ENCODE results near the gene CYP11A1.

The CYP11A1 gene

DNA sequence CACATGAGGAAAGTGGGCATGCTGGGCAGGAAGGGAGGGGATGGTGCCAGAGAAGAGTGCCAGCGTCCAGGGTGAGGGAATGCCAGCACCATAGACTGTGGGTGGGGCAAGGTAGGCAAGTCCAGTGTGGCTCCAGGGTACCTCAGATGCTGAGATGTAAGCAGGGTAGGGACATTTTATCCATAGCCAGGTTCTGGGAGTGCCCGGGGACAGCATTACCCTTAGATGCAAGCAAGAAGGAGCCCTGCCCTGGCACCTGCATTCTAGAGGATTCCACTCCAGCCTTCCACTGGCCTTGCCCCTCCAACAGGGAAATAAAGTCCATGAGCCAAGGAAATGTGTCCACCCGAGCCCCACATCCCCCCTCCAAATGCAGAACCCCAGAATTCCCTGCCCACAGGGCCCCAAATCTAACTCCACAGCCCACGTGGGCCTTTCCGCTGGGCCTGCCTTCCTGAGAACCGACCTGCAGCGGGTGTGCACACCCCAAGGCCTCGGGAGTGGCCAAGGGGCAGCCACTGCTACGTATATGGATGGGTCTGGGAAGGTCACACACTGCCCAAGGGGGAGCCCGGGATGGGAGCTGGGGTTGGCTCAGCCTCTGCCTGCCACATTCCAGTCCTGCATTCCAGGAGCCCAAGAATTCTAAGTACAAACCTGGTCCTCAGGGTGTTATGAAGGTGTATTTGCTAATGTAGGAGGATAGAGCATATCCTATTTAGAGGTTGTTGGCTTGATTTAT lies 20.3 kb upstream of the CYP11A1 start:
- DNase-seq: no peak

DNA sequence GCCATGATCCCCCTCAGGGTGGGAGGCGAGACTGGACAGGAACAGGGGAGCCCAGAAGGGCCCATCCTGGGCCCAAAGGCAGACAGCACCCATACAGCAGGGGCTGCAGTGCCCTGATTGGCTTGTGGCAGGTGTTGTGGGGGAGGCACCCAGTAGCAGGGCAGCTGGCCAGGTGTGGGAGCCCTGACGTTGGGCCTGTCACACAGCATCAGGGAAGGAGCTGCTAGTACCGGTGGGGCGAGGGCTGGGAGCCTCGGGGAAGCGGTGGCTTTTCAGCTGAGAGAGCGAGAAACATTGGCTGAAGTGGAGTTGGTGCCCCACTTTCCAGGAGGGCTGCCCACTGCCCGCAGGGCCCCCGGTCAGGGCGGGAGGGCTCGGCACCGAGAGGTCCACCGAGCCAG lies 19.7 kb upstream of the CYP11A1 start:
- DNase-seq: no peak

DNA sequence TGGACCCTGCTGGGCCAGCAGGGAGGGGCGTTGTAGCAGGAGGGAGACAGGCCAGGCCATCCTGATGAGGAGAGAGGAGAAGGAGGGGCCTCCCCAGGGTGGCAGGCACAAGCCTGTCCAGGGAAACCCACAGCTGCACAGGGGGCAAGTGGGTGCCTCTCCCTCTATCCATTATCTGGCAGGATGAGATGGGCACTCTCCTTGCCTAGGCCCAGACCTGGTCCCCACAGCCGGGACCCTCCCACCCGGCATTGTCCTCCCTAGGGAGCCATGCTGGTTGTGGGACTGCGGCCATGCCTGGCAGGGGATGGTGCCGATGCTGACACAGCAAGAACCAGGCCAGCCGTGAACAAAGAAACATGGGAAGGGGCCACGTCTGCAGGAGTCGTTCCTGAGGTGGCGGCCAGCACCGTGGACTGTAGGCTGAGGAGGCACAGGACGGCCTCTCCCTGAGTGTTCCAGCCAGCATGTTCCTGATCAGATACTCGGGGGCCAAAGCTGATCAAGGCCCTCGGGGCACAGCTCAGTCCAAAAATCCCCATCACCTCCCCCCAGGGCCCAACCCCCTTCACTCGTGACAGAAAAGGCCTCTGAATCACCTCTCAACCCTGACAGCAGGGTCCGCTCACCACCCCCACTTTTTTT lies 19.2 kb upstream of the CYP11A1 start:
- no peak for DNase-seq

DNA sequence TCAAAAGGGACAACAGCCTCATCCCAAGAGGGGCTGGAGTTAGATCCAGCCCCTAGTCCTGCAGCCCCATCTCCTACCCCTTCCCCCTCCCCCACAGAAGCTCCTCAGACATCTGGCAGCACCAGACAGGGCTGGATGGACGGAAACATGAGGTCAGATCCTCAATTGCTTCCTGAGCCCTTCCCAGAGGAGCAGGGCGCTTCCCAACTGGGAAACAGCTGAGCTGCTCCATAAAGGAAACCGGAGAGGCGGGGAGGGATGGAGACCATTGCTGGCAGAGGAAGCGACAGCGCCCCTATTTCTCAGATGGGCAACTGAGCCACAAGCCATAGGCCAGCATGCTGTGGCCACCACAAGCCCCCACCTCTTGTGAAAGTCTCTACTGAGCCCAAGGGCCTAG lies 18.3 kb upstream of the CYP11A1 start:
- no peak for DNase-seq

DNA sequence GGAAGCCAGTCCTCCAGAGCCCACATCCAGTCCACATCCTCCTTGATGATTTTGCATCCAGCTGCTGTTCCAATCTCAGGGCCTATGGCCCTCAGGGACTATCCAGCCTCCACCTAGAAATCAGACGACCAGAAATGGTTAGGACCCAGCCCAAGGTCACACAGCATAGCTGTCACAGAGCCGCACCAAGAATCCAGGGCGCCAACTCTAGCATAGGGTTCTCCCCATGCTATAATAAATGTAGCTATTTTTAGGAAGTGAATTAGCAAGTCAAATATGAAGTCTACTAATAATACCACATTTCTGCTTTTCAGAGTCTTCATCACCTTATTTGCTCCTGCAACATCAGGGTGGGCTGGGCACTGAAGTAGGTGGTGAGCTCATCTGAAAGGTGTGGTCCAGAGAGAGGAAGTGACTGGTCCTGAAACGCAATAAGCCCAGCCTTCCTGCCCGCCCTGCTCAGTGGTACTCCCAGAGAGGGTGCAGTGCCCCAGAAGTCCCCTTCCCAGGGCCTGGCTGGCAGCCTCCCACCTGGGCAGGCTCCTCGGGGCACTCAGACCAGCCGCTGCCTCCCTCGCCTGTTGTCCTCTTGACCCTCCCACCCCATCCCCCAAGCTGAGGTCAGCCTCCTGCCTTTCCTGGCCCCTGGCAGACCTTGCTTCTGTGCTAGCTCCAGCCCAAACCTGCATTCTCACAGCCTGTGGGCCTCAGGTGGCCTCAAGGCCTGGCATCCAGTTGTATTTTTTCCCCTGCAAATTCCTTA lies 17.6 kb upstream of the CYP11A1 start:
- no peak for DNase-seq

DNA sequence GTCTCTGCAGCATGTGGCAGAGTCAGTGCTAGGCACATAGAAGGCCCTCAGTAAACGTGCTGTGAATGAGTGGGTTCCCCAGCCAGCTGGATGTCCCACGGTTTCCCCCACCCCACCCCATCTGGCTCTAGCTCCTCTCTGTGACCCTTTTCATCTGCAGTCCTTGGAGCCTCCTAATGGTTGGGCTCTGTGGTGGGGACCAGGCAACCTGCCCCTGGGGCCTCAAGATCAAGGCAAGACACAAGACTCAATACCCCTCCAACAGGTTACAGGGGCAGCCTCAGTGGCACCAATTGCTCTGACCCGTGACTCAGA lies 17.1 kb upstream of the CYP11A1 start:
- no peak for DNase-seq

DNA sequence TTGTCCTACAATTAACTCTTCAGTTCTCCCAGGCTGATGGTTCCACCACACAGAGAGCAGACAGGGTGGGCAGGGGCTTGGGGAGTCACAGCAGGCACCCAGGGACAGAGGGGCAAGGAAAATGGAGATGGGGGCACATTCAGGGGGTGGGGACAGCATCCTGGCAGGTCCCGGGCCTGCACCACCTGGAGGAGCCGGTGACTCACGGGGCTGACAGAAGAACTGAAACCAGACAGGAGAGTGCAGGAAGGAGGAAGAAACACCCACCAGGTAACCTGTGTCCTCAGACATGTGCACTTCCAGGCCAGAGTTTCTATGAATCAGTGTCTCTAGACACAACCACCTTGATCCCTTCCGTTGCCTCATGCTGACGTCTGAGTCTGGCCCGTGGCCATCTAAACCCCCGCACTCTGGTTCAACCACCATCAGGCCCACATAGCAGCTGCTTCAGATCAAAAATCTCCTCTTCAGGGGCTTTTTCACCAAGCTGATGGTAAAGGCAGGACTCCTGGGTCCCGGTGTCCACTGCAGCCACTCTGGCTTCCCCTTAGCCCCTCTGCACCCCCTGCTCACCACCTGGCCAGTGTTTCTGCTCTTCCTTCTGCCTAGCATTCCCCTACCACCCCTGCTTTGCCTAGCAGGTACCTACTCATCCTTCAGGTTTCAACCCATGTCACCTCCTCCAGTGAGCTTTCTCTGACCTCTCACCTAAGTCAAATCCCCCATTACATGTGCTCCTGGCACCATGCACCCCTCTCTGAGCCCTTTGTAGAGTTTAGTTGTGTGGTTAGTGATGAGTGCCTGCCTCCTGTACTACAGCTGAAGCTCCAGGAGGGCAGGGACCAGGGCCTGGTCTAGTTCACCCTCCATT lies 16.5 kb upstream of the CYP11A1 start:
- no peak for DNase-seq

DNA sequence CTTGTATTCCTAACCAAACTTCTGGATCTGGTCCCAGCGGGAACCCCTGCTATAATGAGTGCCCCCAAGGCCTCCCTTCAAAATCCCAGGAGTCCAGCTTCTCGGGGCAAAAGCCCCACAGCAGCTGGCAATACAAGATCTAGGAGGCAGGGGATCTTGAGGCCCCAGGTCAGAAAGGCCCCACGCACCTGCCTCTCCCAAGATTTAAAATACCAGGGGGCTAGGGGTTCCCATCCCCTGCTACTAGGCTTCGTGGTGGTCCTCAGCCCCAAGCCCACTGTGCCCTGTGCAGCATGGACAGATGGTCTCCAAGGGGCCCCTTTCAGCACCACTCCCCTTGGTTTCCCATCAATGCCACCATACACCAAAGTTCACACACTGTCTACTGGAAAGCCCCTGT lies 15.8 kb upstream of the CYP11A1 start:
- no peak for DNase-seq

DNA sequence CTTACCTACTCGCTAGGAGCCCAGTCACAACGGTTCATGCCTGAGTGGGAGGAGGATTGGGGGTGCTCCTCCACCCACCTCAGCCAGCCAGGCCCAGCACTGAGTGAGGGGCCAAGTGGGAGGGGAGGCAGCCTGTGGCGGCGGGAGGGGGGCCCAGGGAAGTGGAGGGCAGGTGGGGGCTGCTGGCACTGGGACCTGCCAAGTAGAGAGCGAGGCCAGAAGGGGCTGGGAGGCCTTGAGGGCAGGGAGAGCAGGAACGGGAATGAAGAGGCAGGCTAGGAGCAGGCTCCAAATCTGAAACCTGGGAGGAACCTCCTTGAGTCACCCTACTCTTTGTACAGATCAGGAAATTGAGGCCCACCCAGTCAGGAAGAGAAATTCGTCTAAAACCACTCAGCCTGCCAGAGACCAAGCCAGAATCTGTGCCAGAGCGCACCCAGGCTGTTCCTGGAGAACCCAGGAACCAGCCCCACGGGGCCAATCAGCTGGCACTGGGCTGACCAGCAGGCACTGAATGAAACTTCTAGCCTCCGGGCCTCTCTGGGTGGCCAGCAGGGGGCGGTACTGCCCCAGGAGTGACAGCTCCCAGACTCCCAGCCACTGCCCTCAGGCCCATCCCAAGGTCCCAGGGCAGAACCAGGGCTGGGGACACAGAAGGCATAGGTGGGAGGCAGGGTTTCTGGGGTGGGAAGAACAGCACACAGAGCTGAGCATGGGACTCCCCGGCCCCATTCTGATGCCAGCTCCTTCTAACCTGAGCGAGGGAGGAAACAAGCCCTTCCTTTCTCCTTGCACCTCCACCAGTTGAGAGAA lies 14.8 kb upstream of the CYP11A1 start:
- peak; percentile 74 to 77 for DNase-seq

DNA sequence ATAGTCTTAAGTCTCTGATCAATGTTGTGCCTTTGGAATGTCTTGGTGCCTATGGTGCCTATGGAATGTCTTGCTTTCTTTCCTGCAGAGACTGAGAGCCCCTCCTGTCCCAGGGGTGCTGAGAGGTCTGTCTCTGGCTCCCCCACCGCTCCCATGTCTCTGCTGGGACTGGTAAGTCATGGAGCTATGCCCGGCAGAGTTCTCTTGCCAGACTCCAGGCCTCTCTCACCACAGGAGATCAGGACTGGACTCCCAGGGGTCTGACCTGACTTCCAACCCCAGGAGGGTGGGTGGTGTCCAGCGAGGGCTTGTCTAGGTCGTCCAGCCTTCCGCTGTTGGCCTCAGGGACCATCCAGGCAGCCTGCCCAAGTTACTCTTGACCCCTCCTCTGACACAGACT lies 14.0 kb upstream of the CYP11A1 start:
- DNase-seq: no peak

DNA sequence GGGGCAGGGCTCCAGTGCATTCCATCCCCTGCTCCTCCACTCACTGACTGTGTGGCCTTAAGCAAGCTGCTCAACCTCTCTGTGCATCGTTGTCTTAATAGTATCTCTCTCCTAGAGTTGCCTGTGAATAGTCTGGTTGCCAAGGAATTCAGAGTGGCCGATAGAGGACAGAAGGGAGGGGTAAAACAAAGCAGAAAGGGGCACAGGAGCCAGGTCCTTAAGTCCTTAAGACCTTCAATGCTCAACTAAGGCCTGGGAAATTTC lies 13.7 kb upstream of the CYP11A1 start:
- no peak for DNase-seq

DNA sequence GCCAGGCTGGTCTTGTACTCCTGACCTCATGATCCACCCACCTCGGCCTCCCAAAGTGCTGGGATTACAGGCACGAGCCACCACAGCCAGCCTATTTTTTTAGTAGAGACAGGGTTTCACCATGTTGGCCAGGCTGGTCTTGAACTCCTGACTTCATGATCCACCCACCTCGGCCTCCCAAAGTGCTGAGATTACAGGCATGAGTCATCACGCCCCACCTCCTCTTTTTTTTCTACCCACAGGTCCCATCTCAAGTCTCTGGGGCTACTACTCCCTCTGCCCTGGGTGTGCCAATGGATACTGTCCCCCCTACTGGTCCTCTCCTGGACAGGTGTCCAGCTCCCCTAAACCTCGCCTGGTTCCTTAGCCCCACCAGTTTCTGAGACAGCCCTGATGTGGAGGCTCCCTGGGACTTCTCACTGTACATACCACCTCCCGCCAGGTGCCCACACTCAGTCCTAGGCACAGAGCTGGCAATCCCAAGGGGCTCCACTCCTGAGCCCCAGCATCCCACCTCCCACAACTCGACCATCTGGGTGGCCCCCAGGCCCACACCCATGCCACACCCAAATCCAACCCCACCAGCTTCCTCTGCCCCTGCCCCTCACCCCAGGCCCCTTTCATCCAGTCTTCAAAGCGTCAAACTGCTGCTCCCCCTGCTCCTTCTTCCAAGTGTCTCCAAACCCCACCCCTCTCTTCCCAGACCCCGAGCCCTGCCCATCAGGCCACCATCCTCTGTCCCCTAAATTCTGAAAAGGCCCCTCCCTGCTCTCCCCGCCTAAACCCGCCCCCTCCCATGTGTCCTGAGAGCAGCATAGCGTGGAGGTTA lies 13.1 kb upstream of the CYP11A1 start:
- no peak for DNase-seq

DNA sequence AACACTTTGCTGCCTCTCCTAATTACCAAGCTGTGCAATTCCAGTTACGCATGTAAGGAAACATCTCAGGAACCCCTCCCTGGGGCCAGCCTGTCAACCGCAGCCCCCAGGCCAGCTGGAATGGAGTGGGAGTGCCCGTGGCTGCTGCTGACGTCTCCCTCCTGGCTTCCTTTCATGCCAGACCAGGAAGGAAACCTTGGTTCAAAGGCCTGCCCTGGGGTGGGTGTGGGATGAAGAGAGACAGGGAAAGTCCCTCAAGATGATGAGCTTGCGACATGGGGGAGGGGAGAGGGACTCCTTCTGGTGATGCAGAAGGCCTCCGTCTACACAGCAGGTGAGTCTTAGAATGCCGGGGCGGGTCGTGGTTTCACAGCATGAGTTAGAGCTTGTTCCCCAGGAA lies 11.4 kb upstream of the CYP11A1 start:
- peak; percentile 18 to 63 for DNase-seq

DNA sequence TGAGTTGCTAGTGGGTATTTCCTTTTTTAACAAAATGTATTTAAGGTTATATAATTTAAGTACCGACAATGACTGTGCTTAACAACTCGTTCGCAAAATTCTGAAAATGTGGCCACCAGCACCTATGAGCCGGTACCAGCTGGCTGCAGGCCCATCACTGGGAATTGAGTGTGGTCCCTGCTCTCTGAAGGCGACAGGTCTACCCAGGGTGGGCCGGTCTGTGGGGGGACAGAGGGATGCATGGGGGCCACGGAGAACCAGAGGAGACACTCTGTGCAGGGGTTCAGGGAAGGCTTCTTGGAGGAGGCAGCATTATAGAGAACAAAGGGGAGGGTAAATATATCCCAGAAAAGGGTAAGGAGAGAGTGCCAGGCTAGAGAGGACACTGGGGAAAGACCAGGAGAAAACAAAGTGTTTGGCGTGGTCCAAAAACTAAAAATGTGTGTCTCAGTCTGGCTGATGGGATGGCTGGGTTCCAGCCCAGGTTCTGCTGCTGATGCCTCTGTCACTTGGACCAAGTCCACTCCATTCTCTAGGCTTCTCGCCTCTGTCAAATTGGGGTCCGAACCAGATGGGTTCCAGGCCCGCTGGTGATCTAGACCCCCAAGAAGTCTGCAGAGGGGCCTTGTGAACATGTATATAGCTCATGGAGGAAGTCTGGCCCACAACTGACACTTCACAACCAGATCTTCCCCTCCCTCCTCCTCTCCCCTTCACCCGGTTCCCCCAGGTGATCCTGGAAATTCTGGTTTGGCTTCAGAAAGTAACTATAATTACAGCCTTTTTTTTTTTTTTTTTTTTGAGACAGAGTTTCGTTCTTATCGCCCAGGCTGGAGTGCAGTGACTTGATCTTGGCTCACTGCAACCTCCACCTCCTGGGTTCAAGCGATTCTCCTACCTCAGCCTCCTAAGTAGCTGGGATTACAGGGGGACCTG lies 10.7 kb upstream of the CYP11A1 start:
- no peak for DNase-seq

DNA sequence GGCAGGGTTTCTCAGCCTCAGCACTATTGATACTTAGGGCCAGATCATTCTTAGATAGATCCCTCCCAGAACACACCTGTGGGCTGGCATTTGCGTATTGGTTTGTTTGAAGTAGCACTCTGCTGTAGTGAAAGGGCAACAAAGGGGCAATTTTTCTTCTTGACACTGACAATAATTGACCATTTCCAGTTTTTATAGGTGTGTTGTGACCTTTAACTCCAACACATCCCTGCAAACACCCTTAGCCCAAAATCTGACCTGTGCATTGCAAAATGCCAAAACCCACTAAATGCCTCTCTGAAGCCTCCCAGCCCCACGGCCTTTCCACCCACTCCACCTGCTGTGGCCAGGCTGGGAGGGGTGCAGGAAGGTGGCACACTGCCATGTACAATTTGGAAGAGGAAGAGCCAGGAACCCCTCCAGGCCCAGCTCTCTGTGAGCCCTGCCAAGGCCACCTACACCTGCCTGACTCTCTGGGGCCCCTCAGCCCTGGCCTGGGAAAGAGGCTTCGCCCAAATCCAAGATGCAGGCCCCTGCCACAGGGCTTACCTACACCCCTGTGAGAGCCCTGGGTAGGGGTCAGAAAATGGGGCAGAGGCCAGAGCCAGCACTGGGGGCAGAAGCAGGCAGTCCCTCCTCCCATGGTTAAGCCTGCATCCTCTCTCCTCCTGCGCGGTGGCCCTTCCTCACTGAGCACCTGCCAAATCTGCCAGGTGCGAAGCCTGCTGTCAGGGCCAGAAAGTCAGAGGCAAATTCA lies 9.6 kb upstream of the CYP11A1 start:
- DNase-seq: peak; percentile 45 to 78

DNA sequence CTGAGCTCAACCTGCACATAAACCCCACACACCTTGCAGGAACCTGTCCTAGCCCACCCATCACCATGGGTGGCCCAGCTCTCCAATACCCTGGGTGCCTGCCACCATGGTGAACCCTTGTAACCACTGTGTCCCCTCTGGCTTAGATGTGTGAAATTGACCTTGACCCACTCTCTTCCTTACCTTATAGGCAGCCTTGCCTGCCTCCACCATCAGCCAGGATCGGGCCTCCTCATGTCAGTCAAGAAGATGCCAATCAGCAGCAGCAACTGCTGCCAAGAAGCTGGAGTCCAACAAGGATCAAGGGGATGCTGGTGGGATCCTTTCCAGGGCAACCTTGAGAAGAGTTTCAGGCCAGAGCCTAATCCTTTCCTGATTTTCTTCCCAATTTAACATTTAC lies 8.8 kb upstream of the CYP11A1 start:
- no peak for DNase-seq

DNA sequence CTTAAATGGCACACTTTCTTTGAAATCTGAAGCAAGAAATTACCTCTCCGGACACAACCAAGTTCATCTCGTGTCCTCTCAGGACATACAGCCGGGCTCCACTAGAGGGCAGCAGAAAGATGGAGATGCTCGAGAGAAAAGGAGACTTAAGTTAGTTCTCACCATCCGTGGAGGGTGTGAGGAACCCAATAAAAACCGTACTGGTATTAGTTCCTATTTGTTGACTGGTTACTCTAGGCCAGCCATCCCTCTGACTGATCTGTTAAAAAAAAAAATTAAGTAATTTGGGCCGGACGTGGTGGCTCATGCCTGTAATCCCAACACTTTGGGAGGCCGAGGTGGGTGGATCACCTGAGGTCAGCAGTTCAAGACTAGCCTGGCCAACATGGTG lies 7.9 kb upstream of the CYP11A1 start:
- peak; percentile 79 to 81 for DNase-seq

DNA sequence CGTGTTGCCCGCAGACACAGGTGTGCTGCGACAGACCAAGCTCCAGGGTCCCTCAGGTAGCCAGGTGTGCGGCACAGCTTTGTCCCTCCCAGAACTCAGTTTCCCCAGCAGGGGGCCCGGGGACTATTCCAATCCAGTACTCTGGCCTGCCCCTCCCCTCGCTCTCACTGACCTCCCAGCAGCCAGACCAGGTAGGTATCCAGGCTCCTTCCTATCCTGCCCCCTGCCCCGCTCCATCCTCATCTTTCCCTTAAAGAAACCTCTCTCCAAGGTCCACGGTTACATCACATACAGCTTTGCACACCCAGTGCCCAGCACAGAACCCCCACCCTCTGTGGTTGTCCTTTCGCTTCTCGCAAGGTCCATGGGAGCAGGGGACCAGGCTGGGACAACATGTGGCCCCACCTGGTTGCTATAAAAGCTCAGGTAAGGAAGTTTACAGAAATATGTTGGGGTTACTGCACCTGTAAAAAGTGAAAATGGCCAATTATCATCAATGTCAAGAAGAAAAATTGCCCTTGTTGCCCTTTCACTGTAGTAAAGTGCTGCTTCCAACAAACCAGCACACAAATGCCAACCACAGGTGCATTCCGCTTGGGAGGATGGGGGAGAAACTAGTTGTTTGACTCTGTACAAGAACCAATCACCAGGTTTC lies 7.3 kb upstream of the CYP11A1 start:
- peak in 1 of 2 experiments; percentile 72 for DNase-seq

All from NCI-H2081 (cell line).